ENCODE data around the gene PLN.

GRCh38 chr6:118580585-118581419 lies 32.7 kb downstream of the PLN start:
- TF ChIP-seq CTCF (conservative IDR thresholded peaks at IDR 0.05 in 1 of 2, IDR thresholded peaks at IDR 0.05 in 1 of 2; ENCODE audit: extremely low read depth in 1 of 2, insufficient read depth in 1 of 2, low read depth in 1 of 2, low read length in 2 of 2) (peak; percentile 45 to 71), EZH2 (IDR thresholded peaks at IDR 0.05; ENCODE audit: borderline replicate concordance, low read length) (no peak)
